ENCODE results near the gene STIM1.

DNA sequence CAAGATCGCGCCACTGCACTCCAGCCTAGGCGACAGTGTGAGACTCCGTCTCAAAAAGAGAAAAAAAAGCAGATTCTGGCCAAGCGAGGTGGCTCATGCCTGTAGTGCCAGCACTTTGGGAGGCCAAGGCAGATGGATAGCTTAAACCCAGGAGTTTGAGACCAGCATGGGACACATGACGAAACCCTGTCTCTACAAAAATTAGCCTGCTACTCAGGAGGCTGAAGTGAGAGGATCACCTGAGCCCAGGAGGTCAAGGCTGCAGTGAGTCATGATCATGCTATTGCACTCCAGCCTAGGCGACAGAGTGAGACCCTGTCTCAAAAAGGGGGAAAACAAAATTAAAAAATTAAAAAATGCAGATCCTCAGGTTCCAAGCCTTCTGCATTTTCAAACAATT is 33.2 kb upstream of the STIM1 start:
- TF ChIP-seq, protein P1, sequence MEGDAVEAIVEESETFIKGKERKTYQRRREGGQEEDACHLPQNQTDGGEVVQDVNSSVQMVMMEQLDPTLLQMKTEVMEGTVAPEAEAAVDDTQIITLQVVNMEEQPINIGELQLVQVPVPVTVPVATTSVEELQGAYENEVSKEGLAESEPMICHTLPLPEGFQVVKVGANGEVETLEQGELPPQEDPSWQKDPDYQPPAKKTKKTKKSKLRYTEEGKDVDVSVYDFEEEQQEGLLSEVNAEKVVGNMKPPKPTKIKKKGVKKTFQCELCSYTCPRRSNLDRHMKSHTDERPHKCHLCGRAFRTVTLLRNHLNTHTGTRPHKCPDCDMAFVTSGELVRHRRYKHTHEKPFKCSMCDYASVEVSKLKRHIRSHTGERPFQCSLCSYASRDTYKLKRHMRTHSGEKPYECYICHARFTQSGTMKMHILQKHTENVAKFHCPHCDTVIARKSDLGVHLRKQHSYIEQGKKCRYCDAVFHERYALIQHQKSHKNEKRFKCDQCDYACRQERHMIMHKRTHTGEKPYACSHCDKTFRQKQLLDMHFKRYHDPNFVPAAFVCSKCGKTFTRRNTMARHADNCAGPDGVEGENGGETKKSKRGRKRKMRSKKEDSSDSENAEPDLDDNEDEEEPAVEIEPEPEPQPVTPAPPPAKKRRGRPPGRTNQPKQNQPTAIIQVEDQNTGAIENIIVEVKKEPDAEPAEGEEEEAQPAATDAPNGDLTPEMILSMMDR (conservative IDR thresholded peaks at IDR 0.05) = no peak
- TF ChIP-seq EZH2 (IDR thresholded peaks at IDR 0.05; ENCODE audit: low read depth) = no peak
